Regular cardiac myocyte (primary cell): ENCODE measurements around the gene RPS6KA2. TPM values are rescaled to one million over a fixed set of nuclear protein-coding genes. Genes with fewer than 3 reads are reported as not detected.

ENCODE experiments used
- total RNA-seq: library from RNA; depleted of rRNA; stranded (reverse); fragments of >200 nt; gene quantifications from 2 replicates; pipeline ENCODE4 v1.2.3, GENCODE V29; 2014

The RPS6KA2 gene
- 38.3 and 74.1 TPM in 2 replicates for total RNA-seq

GRCh38 chr6:166627033-166627874, at the start of gene RPS6KA2:
Gene RPS6KA2 (minus strand): TSS chr6:166627251. CDS start chr6:166627019, 232 bp downstream.

GRCh38 chr6:166586424-166587156, 40.5 kb downstream of the RPS6KA2 start, which contains the start of gene RAMACL:
Gene RAMACL (minus strand): TSS chr6:166586678. CDS start chr6:166586477, 201 bp downstream.

GRCh38 chr6:166382933-166383801, 243.9 kb downstream of the RPS6KA2 start, which contains the start of gene MPC1:
Gene MPC1 (minus strand): TSS chr6:166382940. CDS start chr6:166382876, 64 bp downstream.

Other genes starting within 250 kb of the RPS6KA2 start
- gene MPC1, start 244.3 kb downstream of the RPS6KA2 start, total RNA-seq, result 20.0 and 39.1 TPM in 2 replicates
- 0.38 and 1.1 TPM in 2 replicates for gene RAMACL, start 40.6 kb downstream of the RPS6KA2 start, total RNA-seq